GM12878 (cell line): Measurements from ENCODE around the gene MCC. TPM values are rescaled to one million over a fixed set of nuclear protein-coding genes. Genes with fewer than 3 reads are reported as not detected.

Experiments used
- ATAC-seq: fragments of 200-7000 bp; cut with Tn5 transposase; 3 replicates; pipeline ENCODE4 v1.9.1; 2020; ENCODE audit warnings: mild to moderate bottlenecking, moderate library complexity
- BruUV-seq: library from RNA; stranded (reverse); fragments of 400-500 nt; replicated peaks from 2 replicates; lab custom pipeline; 2021; lab: Mats Ljungman, UMichigan
- CTCF ChIA-PET: fragments of 300-600 bp; sonication (Branson Sonifier 250); formaldehyde crosslinking; extraction: SDS; loops from one replicate; lab custom pipeline; 2021; ENCODE audit warnings: inconsistent platforms; lab: Yijun Ruan, JAX
- POLR2A ChIA-PET: fragments of 350-600 bp; formaldehyde crosslinking; extraction: SDS; loops from one replicate; lab custom pipeline; 2021; ENCODE audit warnings: inconsistent platforms; lab: Charles Lee
- RAD21 ChIA-PET: fragments of 300-600 bp; sonication (Branson Sonifier 250); formaldehyde crosslinking; loops from one replicate; lab custom pipeline; 2023; ENCODE audit warnings: antibody characterized with exemption; ENCODE audit not compliant: unreplicated experiment; lab: Charles Lee
- SMC1A ChIA-PET: fragments of 300-600 bp; sonication (Branson Sonifier 250); formaldehyde crosslinking; loops from one replicate; lab custom pipeline; 2023; ENCODE audit not compliant: unreplicated experiment, uncharacterized antibody; lab: Charles Lee
- DNase-seq: peaks from one replicate; pipeline ENCODE4 v3.0.0-alpha.2; 2011; ENCODE audit warnings: low read depth, low spot score
- FAIRE-seq: peaks from 3 replicates; lab custom pipeline; 2011; peaks lifted over from hg19 to GRCh38; lab: Jason Lieb, UNC
- H2AFZ ChIP-seq: 2 replicates; pipeline ENCODE4 v1.6.0; 2011; ENCODE audit warnings: low read depth, low read length, control low read depth; ENCODE audit not compliant: control insufficient read depth
- H3K27ac ChIP-seq: 2 replicates; pipeline ENCODE4 v1.5.1; 2011; ENCODE audit warnings: control low read depth; ENCODE audit not compliant: control insufficient read depth, insufficient read depth
- H3K27me3 ChIP-seq, 2 experiments: replicated peaks in 1 of 2; 2 replicates each; pipeline versions ENCODE4 v1.6.0 to v1.6.1; 2011; ENCODE audit warnings: low read length in 1 of 2; ENCODE audit not compliant: control insufficient read depth in 2 of 2, insufficient read depth in 2 of 2
- H3K36me3 ChIP-seq, 2 experiments: 2 replicates each; pipeline ENCODE4 v1.5.1; 2011; ENCODE audit warnings: low read length in 1 of 2; ENCODE audit not compliant: control insufficient read depth in 2 of 2, insufficient read depth in 2 of 2
- H3K4me1 ChIP-seq: 2 replicates; pipeline ENCODE4 v1.6.1; 2011; ENCODE audit warnings: mild to moderate bottlenecking, low read length, moderate library complexity, mixed read lengths; ENCODE audit not compliant: control insufficient read depth, insufficient read depth
- H3K4me2 ChIP-seq: 2 replicates; pipeline ENCODE4 v1.6.0; 2011; ENCODE audit warnings: control low read depth; ENCODE audit not compliant: control insufficient read depth, insufficient read depth
- H3K4me3 ChIP-seq: fragments of 200-600 bp; sonication (generic); 2 replicates; pipeline ENCODE4 v1.5.1; 2016
- H3K79me2 ChIP-seq: 2 replicates; pipeline ENCODE4 v1.6.0; 2011; ENCODE audit warnings: low read length; ENCODE audit not compliant: control insufficient read depth, insufficient read depth
- H3K9ac ChIP-seq: 2 replicates; pipeline ENCODE4 v1.8.0; 2011; ENCODE audit warnings: low read length, control low read depth, mixed read lengths; ENCODE audit not compliant: control insufficient read depth, insufficient read depth
- H3K9me3 ChIP-seq: replicated peaks from 3 replicates; pipeline ENCODE4 v1.5.1; 2011; ENCODE audit warnings: mild to moderate bottlenecking, low read length; ENCODE audit not compliant: control insufficient read depth, insufficient read depth
- H4K20me1 ChIP-seq: 2 replicates; pipeline ENCODE4 v1.6.0; 2011; ENCODE audit not compliant: control insufficient read depth, insufficient read depth
- ATF7 ChIP-seq: fragments of 450-650 bp; IDR thresholded peaks from 2 replicates; pipeline ENCODE4 v1.6.1; 2016; ENCODE audit warnings: low read depth, mild to moderate bottlenecking
- BMI1 ChIP-seq: fragments of 450-650 bp; IDR thresholded peaks from 2 replicates; pipeline ENCODE4 v1.6.1; 2016; ENCODE audit warnings: mild to moderate bottlenecking, moderate library complexity, borderline replicate concordance
- CHD1 ChIP-seq: IDR thresholded peaks from 2 replicates; pipeline ENCODE4 v1.6.1; 2012; ENCODE audit warnings: low read depth, low read length, improper control_type of control experiment
- IKZF1 ChIP-seq: fragments of 450-650 bp; conservative IDR thresholded peaks from 2 replicates; pipeline ENCODE4 v1.6.1; 2017; ENCODE audit warnings: antibody characterized with exemption, mild to moderate bottlenecking
- NBN ChIP-seq: fragments of 450-650 bp; IDR thresholded peaks from 2 replicates; pipeline ENCODE4 v1.6.1; 2016
- NFXL1 ChIP-seq: fragments of 450-650 bp; IDR thresholded peaks from 2 replicates; pipeline ENCODE4 v1.6.1; 2017; ENCODE audit warnings: antibody characterized with exemption, mild to moderate bottlenecking, borderline replicate concordance
- NFYB ChIP-seq: IDR thresholded peaks from 2 replicates; pipeline ENCODE4 v1.6.1; 2011; ENCODE audit warnings: low read depth, mild to moderate bottlenecking, low read length, improper control_type of control experiment, moderate library complexity; ENCODE audit not compliant: insufficient read depth
- PAX8 ChIP-seq: fragments of 450-650 bp; IDR thresholded peaks from 2 replicates; pipeline ENCODE4 v1.6.1; 2017; ENCODE audit warnings: mild to moderate bottlenecking, moderate library complexity
- PML ChIP-seq: IDR thresholded peaks from 2 replicates; pipeline ENCODE4 v1.6.1; 2012; ENCODE audit warnings: low read length, inconsistent platforms
- RBBP5 ChIP-seq: fragments of 200-600 bp; sonication (generic); conservative IDR thresholded peaks from 2 replicates; pipeline ENCODE4 v1.6.1; 2016
- SRF ChIP-seq, 2 experiments: IDR thresholded peaks; 2 replicates each; pipeline ENCODE4 v1.6.1; 2011; ENCODE audit warnings: low read depth in 2 of 2, low read length in 2 of 2, mild to moderate bottlenecking in 1 of 2, moderate library complexity in 1 of 2
- YBX1 ChIP-seq: fragments of 450-650 bp; IDR thresholded peaks from 2 replicates; pipeline ENCODE4 v1.6.1; 2016; ENCODE audit warnings: antibody characterized with exemption
- WGBS: methylation state at CpG from one replicate; pipeline ENCODE4 v1.1.6; 2016; ENCODE audit warnings: low lambda C conversion rate; ENCODE audit not compliant: insufficient replicate concordance, insufficient coverage; ENCODE audit errors: missing lambda C conversion rate; 5-methylcytosine and 5-hydroxymethylcytosine counted together
- in situ Hi-C: fragments of 300-500 bp; cut with MboI; formaldehyde crosslinking; loops from 9 replicates; pipeline ENCODE4 v1.14.3; 2018; ENCODE audit warnings: mixed read lengths
- intact Hi-C: fragments of 100-400 bp; cut with micrococcal nuclease; formaldehyde crosslinking; loops from one replicate; pipeline ENCODE4 v1.14.2; 2022; ENCODE audit not compliant: unreplicated experiment
- polyA plus RNA-seq, 11 experiments: library from polyadenylated mRNA; depleted of rRNA in 4 of 11; unstranded in 6 of 11; stranded (reverse) in 5 of 11; fragments of >200 nt; fragmentation: Nextera tagmentation in 4 of 11; fragmentation: Illumina TruSeq in 1 of 11; extraction: Ambion mirVana in 4 of 11; extraction: Trizol in 1 of 11; gene quantifications; 1 replicate in 1 of 11; 2 replicates in 10 of 11; pipeline versions ENCODE4 v1.2.1 to v1.2.3, GENCODE V29; 2011 to 2016; ENCODE audit warnings: inconsistent platforms in 2 of 11, missing spikeins in 2 of 11, low read depth in 1 of 11
- total RNA-seq, 4 experiments: library from RNA; depleted of rRNA in 3 of 4; stranded (reverse); fragments of >200 nt in 3 of 4; fragmentation: Illumina TruSeq in 1 of 4; extraction: Trizol in 1 of 4; gene quantifications; 2 replicates each; pipeline versions ENCODE4 v1.2.1 to v1.2.3, GENCODE V29; 2013 to 2021

MCC gene
- total and polyA plus RNA-seq, 10 of the 15 experiments (the other 5 are each of a cell fraction or from before 2014, with no cell fraction given), result 0.03 to 0.86 (median 0.16) TPM

DNA sequence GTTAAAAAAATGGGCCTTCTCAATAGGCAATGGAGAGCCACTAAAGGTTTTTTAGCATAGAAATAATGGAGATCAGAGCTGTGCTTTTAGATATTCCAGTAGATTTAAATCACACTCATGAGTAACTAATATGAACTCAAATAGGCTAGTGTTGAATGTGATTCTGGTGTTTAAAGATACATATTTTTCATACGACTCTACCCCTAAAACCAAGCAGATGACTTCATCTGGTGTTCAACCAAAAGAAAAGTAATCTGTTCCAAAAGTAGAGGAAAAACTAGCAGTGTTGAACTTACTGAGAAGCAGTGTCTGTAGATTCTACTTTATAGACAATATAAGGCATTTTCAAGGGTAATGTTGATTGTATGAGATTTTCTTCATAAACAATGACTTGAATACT, 191.6 kb downstream of the MCC start:
- H3K36me3 ChIP-seq, result no peaks in the 10 kb centered on the region
- no peak overlapping the region for H3K4me2 ChIP-seq
- peaks cover 7 to 13% of the 10 kb centered on the region in 2 experiments for H3K27me3 ChIP-seq
- no peak for DNase-seq
- ChIA-PET SMC1A (no interaction called here), RAD21 (no interaction called here), CTCF (interaction anchor here (1.7 kb wide), 1 partner anchor 17 kb away, joined by 7 read pairs; no protein-coding TSS in a partner anchor), POLR2A (no interaction called here)
- intact Hi-C loops (no loop called here), in situ Hi-C loops (no loop called here)
- H3K4me3 ChIP-seq, result no peak overlapping the region
- no peak overlapping the region for H3K9ac ChIP-seq
- FAIRE-seq, result no peak
- no peaks in the 10 kb centered on the region for H4K20me1 ChIP-seq
- TF ChIP-seq SRF (IDR thresholded peaks at IDR 0.05; ENCODE audit: low read depth in 2 of 2, low read length in 2 of 2) (no peak), CHD1 (no peak), NBN (no peak), YBX1 (no peak), PML (no peak), ATF7 (no peak)
- no peak overlapping the region for H3K27ac ChIP-seq
- BruUV-seq, result no TSS peak
- 70% methylated on average over 1 of the region's 1 CpG for WGBS
- H3K79me2 ChIP-seq, result no peaks in the 10 kb centered on the region
- ATAC-seq, result no peak
- H3K4me1 ChIP-seq, result 0 out of 2 replicates have a peak, but pooled peaks cover 5% of the 10 kb centered on the region
- no peak overlapping the region for H2AFZ ChIP-seq
- no peaks in the 10 kb centered on the region for H3K9me3 ChIP-seq

DNA sequence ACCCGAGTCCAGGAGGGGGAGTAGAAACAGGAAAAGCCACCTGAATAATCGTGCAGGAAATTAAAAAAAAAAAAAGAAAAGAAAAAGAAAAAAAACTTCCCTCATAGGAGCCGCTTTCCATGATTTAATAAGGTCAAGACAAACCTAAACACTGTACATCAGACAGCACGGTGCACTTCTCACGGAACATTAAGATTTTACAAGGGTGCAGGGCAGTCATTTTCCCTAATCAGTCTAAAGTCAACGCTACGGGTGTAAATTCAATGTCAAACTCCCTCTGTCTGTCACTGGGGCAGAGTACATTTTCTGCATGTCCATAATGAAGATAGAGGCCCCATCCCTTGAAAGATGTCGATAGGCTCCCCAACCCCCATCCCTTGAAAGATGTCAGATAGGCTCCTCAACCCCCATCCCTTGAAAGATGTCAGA, 193.1 kb downstream of the MCC start:
- POLR2A ChIA-PET, result interaction anchor here (0.7 kb wide), 1 partner anchor 908 kb away, joined by 4 read pairs; no protein-coding TSS in a partner anchor
- peak overlapping the region; percentile 91; the same call in 1 of the 2 replicates for H3K4me2 ChIP-seq
- BruUV-seq, result no TSS peak

More for the DNA sequence above, 193.1 kb downstream of the MCC start:
- ChIA-PET CTCF (interaction anchor here (0.6 kb wide), 1 partner anchor 240 kb away, joined by 3 read pairs; no protein-coding TSS in a partner anchor), SMC1A (no interaction called here), RAD21 (no interaction called here)
- in situ Hi-C loops, result no loop called here
- peak overlapping the region; percentile 65 for H3K4me3 ChIP-seq
- 3% methylated on average over 8 of the region's 8 CpGs for WGBS
- no peak for FAIRE-seq
- TF ChIP-seq IKZF1, result no peak
- TF ChIP-seq NFYB, result no peak
- no peak for TF ChIP-seq RBBP5
- TF ChIP-seq PAX8, result no peak
- no peak for TF ChIP-seq NFXL1
- no peak for TF ChIP-seq BMI1
- intact Hi-C loops, result no loop called here
- no peaks in the 10 kb centered on the region for H3K36me3 ChIP-seq
- H3K27me3 ChIP-seq, result peaks cover 7 to 13% of the 10 kb centered on the region in 2 experiments
- DNase-seq, result no peak
- H3K79me2 ChIP-seq, result no peaks in the 10 kb centered on the region
- no peak overlapping the region for H3K9ac ChIP-seq
- ATAC-seq, result no peak
- H3K9me3 ChIP-seq, result no peaks in the 10 kb centered on the region; the same call in 2 of the 3 replicates
- no peak overlapping the region for H2AFZ ChIP-seq
- no peaks in the 10 kb centered on the region for H4K20me1 ChIP-seq
- 0 out of 2 replicates have a peak, but pooled peaks cover 5% of the 10 kb centered on the region for H3K4me1 ChIP-seq
- H3K27ac ChIP-seq, result no peak overlapping the region
